PC-9 (cell line): ENCODE results near the gene NAV3.

Source experiments
- EZH2 ChIP-seq: fragments of 200-600 bp; sonication (generic); IDR thresholded peaks from 2 replicates; pipeline ENCODE4 v1.8.0; 2017; ENCODE audit warnings: antibody characterized with exemption, low read depth
- TF ChIP-seq, protein P1 (sequence below): fragments of 200-600 bp; sonication (generic); conservative IDR thresholded peaks from 2 replicates; pipeline ENCODE4 v1.6.1; 2017; ENCODE audit warnings: mixed run types, antibody characterized with exemption, mild to moderate bottlenecking, moderate library complexity

DNA sequence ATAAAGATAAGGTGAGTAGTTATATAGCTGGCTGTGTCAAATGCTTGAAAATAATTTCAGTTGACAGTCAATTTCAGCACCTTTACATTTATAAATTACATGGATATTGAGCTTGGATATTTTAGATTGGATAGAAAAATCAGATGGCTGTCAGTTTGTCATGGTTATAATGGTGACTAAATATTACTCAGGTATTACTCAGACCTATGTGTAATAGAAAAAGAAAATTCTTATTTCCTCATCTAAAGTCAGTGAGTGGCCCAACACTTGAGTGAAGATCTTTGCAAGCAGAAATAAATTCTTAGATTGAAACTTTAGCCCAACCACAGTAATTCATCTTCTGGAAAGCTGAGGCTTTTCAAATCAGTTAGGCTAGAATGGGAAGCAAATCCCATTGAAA lies 354.4 kb downstream of the NAV3 start:
- TF ChIP-seq, protein P1, sequence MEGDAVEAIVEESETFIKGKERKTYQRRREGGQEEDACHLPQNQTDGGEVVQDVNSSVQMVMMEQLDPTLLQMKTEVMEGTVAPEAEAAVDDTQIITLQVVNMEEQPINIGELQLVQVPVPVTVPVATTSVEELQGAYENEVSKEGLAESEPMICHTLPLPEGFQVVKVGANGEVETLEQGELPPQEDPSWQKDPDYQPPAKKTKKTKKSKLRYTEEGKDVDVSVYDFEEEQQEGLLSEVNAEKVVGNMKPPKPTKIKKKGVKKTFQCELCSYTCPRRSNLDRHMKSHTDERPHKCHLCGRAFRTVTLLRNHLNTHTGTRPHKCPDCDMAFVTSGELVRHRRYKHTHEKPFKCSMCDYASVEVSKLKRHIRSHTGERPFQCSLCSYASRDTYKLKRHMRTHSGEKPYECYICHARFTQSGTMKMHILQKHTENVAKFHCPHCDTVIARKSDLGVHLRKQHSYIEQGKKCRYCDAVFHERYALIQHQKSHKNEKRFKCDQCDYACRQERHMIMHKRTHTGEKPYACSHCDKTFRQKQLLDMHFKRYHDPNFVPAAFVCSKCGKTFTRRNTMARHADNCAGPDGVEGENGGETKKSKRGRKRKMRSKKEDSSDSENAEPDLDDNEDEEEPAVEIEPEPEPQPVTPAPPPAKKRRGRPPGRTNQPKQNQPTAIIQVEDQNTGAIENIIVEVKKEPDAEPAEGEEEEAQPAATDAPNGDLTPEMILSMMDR: no peak
- no peak for TF ChIP-seq EZH2
